HepG2 (cell line): Measurements from ENCODE around the gene RBP7. TPM values are rescaled to one million over a fixed set of nuclear protein-coding genes. Genes with fewer than 3 reads are reported as not detected.

Experiments used
- ATAC-seq: fragments of 200-7000 bp; cut with Tn5 transposase; 3 replicates; pipeline ENCODE4 v1.9.1; 2020; ENCODE audit warnings: mild to moderate bottlenecking, moderate library complexity
- BruUV-seq: library from RNA; stranded (reverse); fragments of 400-500 nt; replicated peaks from 2 replicates; lab custom pipeline; 2021; lab: Mats Ljungman, UMichigan
- CTCF ChIA-PET: fragments of 300-600 bp; formaldehyde crosslinking; extraction: SDS; loops from one replicate; lab custom pipeline; 2021; ENCODE audit warnings: low total read pairs, inconsistent platforms, low intra/inter-chr PET ratio; lab: Yijun Ruan, JAX
- POLR2A ChIA-PET: fragments of 350-600 bp; sonication (Branson Sonifier 250); formaldehyde crosslinking; loops from one replicate; lab custom pipeline; 2020; ENCODE audit warnings: antibody characterized with exemption, inconsistent platforms; lab: Yijun Ruan, JAX
- DNase-seq: peaks from one replicate; pipeline ENCODE4 v3.0.0-alpha.2; 2015; ENCODE audit warnings: low spot score
- FAIRE-seq: peaks from 3 replicates; lab custom pipeline; 2011; peaks lifted over from hg19 to GRCh38; lab: Jason Lieb, UNC
- H2AFZ ChIP-seq: one replicate; pipeline ENCODE4 v1.6.1; 2011; ENCODE audit warnings: low read length, inconsistent platforms
- H3K27ac ChIP-seq: fragments of 300-600 bp; 3 replicates; pipeline ENCODE4 v1.8.0; 2011; ENCODE audit warnings: mixed run types, mild to moderate bottlenecking, mixed read lengths, low read length, inconsistent platforms; ENCODE audit not compliant: insufficient read depth; ENCODE audit errors: extremely low read length
- H3K27me3 ChIP-seq, 2 experiments: fragments of 200-600 bp in 1 of 2; 2 replicates in 1 of 2; 3 replicates in 1 of 2; pipeline versions ENCODE4 v1.6.0 to v1.8.0; 2011; ENCODE audit warnings: low read length in 2 of 2, mild to moderate bottlenecking in 2 of 2, moderate library complexity in 2 of 2, inconsistent platforms in 1 of 2; ENCODE audit not compliant: insufficient read depth in 2 of 2, control insufficient read depth in 1 of 2
- H3K36me3 ChIP-seq, 2 experiments: fragments of 200-600 bp in 1 of 2; replicated peaks in 1 of 2; 2 replicates in 1 of 2; 3 replicates in 1 of 2; pipeline versions ENCODE4 v1.5.1 to v1.8.0; 2011; ENCODE audit warnings: low read length in 2 of 2, inconsistent platforms in 1 of 2; ENCODE audit not compliant: insufficient read depth in 2 of 2, control insufficient read depth in 1 of 2
- H3K4me1 ChIP-seq: 2 replicates; pipeline ENCODE4 v1.5.1; 2012; ENCODE audit warnings: low read length, inconsistent platforms; ENCODE audit not compliant: insufficient read depth
- H3K4me2 ChIP-seq: 2 replicates; pipeline ENCODE4 v1.6.0; 2011; ENCODE audit warnings: low read depth, low read length, inconsistent platforms
- H3K4me3 ChIP-seq, 3 experiments: fragments of 200-600 bp in 1 of 3; sonication (generic), shearing (Covaris generic) in 1 of 3; replicated peaks in 1 of 3; 2 replicates each; pipeline ENCODE4 v1.5.1; 2011 to 2016; ENCODE audit warnings: low read length in 3 of 3, inconsistent platforms in 2 of 3, low read depth in 2 of 3, mild to moderate bottlenecking in 2 of 3, control low read depth in 1 of 3, mixed read lengths in 1 of 3; ENCODE audit not compliant: insufficient read depth in 1 of 3
- H3K79me2 ChIP-seq: one replicate; pipeline ENCODE4 v1.6.1; 2011; ENCODE audit warnings: low read length, inconsistent platforms; ENCODE audit not compliant: insufficient read depth
- H3K9ac ChIP-seq: 2 replicates; pipeline ENCODE4 v1.6.0; 2011; ENCODE audit warnings: mild to moderate bottlenecking, low read depth, low read length, inconsistent platforms; ENCODE audit not compliant: insufficient read depth
- H3K9me3 ChIP-seq: 2 replicates; pipeline ENCODE4 v1.5.1; 2012; ENCODE audit warnings: mild to moderate bottlenecking, low read length
- H4K20me1 ChIP-seq: 2 replicates; pipeline ENCODE4 v1.6.0; 2011; ENCODE audit warnings: inconsistent platforms, mild to moderate bottlenecking, low read length, moderate library complexity; ENCODE audit not compliant: insufficient read depth
- ASH2L ChIP-seq: fragments of 300-600, 200-600 bp; sonication (generic); IDR thresholded peaks from 2 replicates; pipeline ENCODE4 v1.7.0; 2017; ENCODE audit warnings: low read depth, mild to moderate bottlenecking, moderate library complexity, mixed read lengths, low read length; ENCODE audit not compliant: insufficient read length
- CREB3 ChIP-seq: sonication (generic); formaldehyde crosslinking; IDR thresholded peaks from 2 replicates; pipeline ENCODE4 v1.5.0; 2020; ENCODE audit warnings: missing genetic modification reagents
- HHEX ChIP-seq: IDR thresholded peaks from 2 replicates; pipeline ENCODE4 v1.6.1; 2016; ENCODE audit warnings: control low read depth
- MIER2 ChIP-seq: IDR thresholded peaks from 2 replicates; pipeline ENCODE4 v1.6.1; 2016; ENCODE audit warnings: missing biosample characterization, missing genetic modification reagents
- SMC3 ChIP-seq: IDR thresholded peaks from 2 replicates; pipeline ENCODE4 v1.6.1; 2011; ENCODE audit warnings: low read length, improper control_type of control experiment
- THAP9 ChIP-seq: sonication (generic); formaldehyde crosslinking; IDR thresholded peaks from 2 replicates; pipeline ENCODE4; 2020; ENCODE audit warnings: missing genetic modification reagents, mild to moderate bottlenecking, borderline replicate concordance
- ZNF121 ChIP-seq: sonication (generic); formaldehyde crosslinking; IDR thresholded peaks from 2 replicates; pipeline ENCODE4 v1.5.0; 2020; ENCODE audit warnings: mild to moderate bottlenecking, missing genetic modification reagents
- ZNF232 ChIP-seq: sonication (generic); formaldehyde crosslinking; IDR thresholded peaks from 2 replicates; pipeline ENCODE4 v1.4.0; 2020; ENCODE audit warnings: missing genetic modification reagents, borderline replicate concordance
- ZNF3 ChIP-seq: IDR thresholded peaks from 2 replicates; pipeline ENCODE4 v1.7.0; 2017; ENCODE audit warnings: inconsistent platforms
- ZNF33B ChIP-seq: sonication (generic); formaldehyde crosslinking; IDR thresholded peaks from 2 replicates; pipeline ENCODE4 v1.5.1; 2020; ENCODE audit warnings: mild to moderate bottlenecking, missing genetic modification reagents
- ZNF510 ChIP-seq: sonication (generic); formaldehyde crosslinking; IDR thresholded peaks from 2 replicates; pipeline ENCODE4 v1.4.0; 2020; ENCODE audit warnings: low read depth, mild to moderate bottlenecking, missing genetic modification reagents
- ZNF761 ChIP-seq: sonication (generic); formaldehyde crosslinking; conservative IDR thresholded peaks from 2 replicates; pipeline ENCODE4 v1.4.0; 2020; ENCODE audit warnings: mild to moderate bottlenecking, missing genetic modification reagents
- WGBS: methylation state at CpG from one replicate; pipeline ENCODE4 v1.1.6; 2017; ENCODE audit warnings: low lambda C conversion rate; 5-methylcytosine and 5-hydroxymethylcytosine counted together
- in situ Hi-C: cut with HindIII; loops from 2 replicates; pipeline ENCODE4 v1.10.0; 2017; ENCODE audit warnings: low pct_unique_long_range_greater_than_20kb; ENCODE audit not compliant: extremely low pct_ligation_motif_present
- intact Hi-C: fragments of 100-400 bp; cut with micrococcal nuclease; formaldehyde crosslinking; loops from one replicate; pipeline ENCODE4 v1.10.0; 2022; ENCODE audit not compliant: unreplicated experiment
- polyA plus RNA-seq, 8 experiments: library from polyadenylated mRNA; depleted of rRNA in 3 of 8; stranded (reverse) in 7 of 8; unstranded in 1 of 8; fragments of >200 nt; fragmentation: Illumina TruSeq in 4 of 8; extraction: Trizol in 4 of 8; gene quantifications; 2 replicates each; pipeline versions ENCODE4 v1.2.1 to v1.2.3, GENCODE V29; 2011 to 2016; ENCODE audit warnings: low read depth in 4 of 8, missing spikeins in 1 of 8, mixed read lengths in 1 of 8; ENCODE audit not compliant: insufficient read depth in 1 of 8
- total RNA-seq, 5 experiments: library from RNA; depleted of rRNA; stranded (reverse); fragments of >200 nt; fragmentation: Illumina TruSeq; extraction: Trizol; gene quantifications; 2 replicates each; pipeline ENCODE4 v1.2.3, GENCODE V29; 2016; ENCODE audit warnings: low read depth in 1 of 5

The RBP7 gene
- total and polyA plus RNA-seq, 2 of the 13 experiments (the other 11 are each of a cell fraction or from before 2014, with no cell fraction given): 1.6 to 2.0 TPM

GRCh38 chr1:10063878-10064277 lies 66.8 kb downstream of the RBP7 start:
- ATAC-seq (no peak), DNase-seq (no peak), FAIRE-seq (no peak)
- Histone ChIP-seq H4K20me1 (no peaks in the 10 kb centered on the region), H2AFZ (no peak overlapping the region), H3K4me2 (no peak overlapping the region), H3K4me1 (peaks cover 25% of the 10 kb centered on the region), H3K27me3 (no peaks in the 10 kb centered on the region), H3K79me2 (peaks cover 21% of the 10 kb centered on the region), H3K27ac (no peak overlapping the region), H3K9ac (no peak overlapping the region), H3K36me3 (peaks cover 1 to 6% of the 10 kb centered on the region in 2 experiments; a peak in 2 of 5 replicates), H3K4me3 (no peak overlapping the region), H3K9me3 (no peaks in the 10 kb centered on the region)
- POLR2A ChIA-PET: interaction anchor here (0.6 kb wide), 1 partner anchor 251 kb away, joined by 3 read pairs; no protein-coding TSS in a partner anchor
- BruUV-seq: no TSS peak
- intact Hi-C loops: no loop called here
- 95% methylated on average over 7 of the region's 7 CpGs for WGBS
- TF ChIP-seq ZNF33B (CRISPR knock-in tag) (no peak), MIER2 (CRISPR knock-in tag) (no peak), ZNF3 (no peak), ZNF232 (CRISPR knock-in tag) (no peak), ZNF510 (CRISPR knock-in tag) (no peak), HHEX (no peak), ZNF761 (no peak)
- CTCF ChIA-PET: no interaction called here
- in situ Hi-C loops: no loop called here

- FAIRE-seq (no peak), DNase-seq (no peak), ATAC-seq (no peak)
- peak overlapping the region; percentile 70 for H3K4me2 ChIP-seq
- TF ChIP-seq SMC3 (no peak), THAP9 (no peak), ZNF121 (CRISPR knock-in tag) (peak; percentile 66; the same call in 1 of the 2 replicates), ASH2L (no peak), CREB3 (CRISPR knock-in tag) (no peak)
- ChIA-PET CTCF (no interaction called here), POLR2A (interaction anchor here (0.6 kb wide), 1 partner anchor 21 kb away, joined by 3 read pairs; no protein-coding TSS in a partner anchor)
- peak overlapping the region; percentile 66 for H3K27ac ChIP-seq
- intact Hi-C loops (no loop called here), in situ Hi-C loops (no loop called here)
- no peak overlapping the region for H2AFZ ChIP-seq
- peaks cover 17% of the 10 kb centered on the region for H3K79me2 ChIP-seq
- WGBS: 96% methylated on average over 8 of the region's 8 CpGs
- H3K9ac ChIP-seq: peak overlapping the region; percentile 10; the same call in 1 of the 2 replicates
- H3K36me3 ChIP-seq: no peaks in the 10 kb centered on the region; a peak in 1 of 5 replicates
- BruUV-seq: no TSS peak
- no peaks in the 10 kb centered on the region for H3K9me3 ChIP-seq
- no peaks in the 10 kb centered on the region for H3K27me3 ChIP-seq
- peaks cover 25% of the 10 kb centered on the region for H3K4me1 ChIP-seq
- H3K4me3 ChIP-seq: peak overlapping the region in 1 of 3 experiments; percentile 50; a peak in 2 of 6 replicates
- no peaks in the 10 kb centered on the region for H4K20me1 ChIP-seq
Measured at GRCh38 chr1:10064416-10065343, 67.7 kb downstream of the RBP7 start.
